ENCODE results near the gene GTF2A1.

Gene GTF2A1

GRCh38 chr14:81200054-81200453 lies 20.7 kb downstream of the GTF2A1 start:
- DNase-seq (ENCODE audit: low spot score), result no peak
- no peak for TF ChIP-seq CTCF (IDR thresholded peaks at IDR 0.05; ENCODE audit: extremely low read depth, missing control alignments)

- DNase-seq (ENCODE audit: low spot score), result no peak
- TF ChIP-seq CTCF (IDR thresholded peaks at IDR 0.05; ENCODE audit: extremely low read depth, missing control alignments), result no peak
These were observed 21.7 kb downstream of the GTF2A1 start for GRCh38 chr14:81199084-81199483.

GRCh38 chr14:81198651-81199050 lies 22.1 kb downstream of the GTF2A1 start:
- TF ChIP-seq CTCF (IDR thresholded peaks at IDR 0.05; ENCODE audit: extremely low read depth, missing control alignments), result no peak
- DNase-seq (ENCODE audit: low spot score), result no peak

- TF ChIP-seq CTCF (IDR thresholded peaks at IDR 0.05; ENCODE audit: extremely low read depth, missing control alignments), result no peak
- DNase-seq (ENCODE audit: low spot score), result no peak
These were observed 26.7 kb downstream of the GTF2A1 start for GRCh38 chr14:81193924-81194633.

- no peak for DNase-seq (ENCODE audit: low spot score)
- TF ChIP-seq CTCF (IDR thresholded peaks at IDR 0.05; ENCODE audit: extremely low read depth, missing control alignments), result no peak
These were observed 28.2 kb downstream of the GTF2A1 start for GRCh38 chr14:81192594-81192993.

- DNase-seq (ENCODE audit: low spot score), result no peak
- no peak for TF ChIP-seq CTCF (IDR thresholded peaks at IDR 0.05; ENCODE audit: extremely low read depth, missing control alignments)
These were observed 32.8 kb downstream of the GTF2A1 start for GRCh38 chr14:81187832-81188522.

GRCh38 chr14:81179631-81180030 lies 41.1 kb downstream of the GTF2A1 start:
- no peak for DNase-seq (ENCODE audit: low spot score)
- TF ChIP-seq CTCF (IDR thresholded peaks at IDR 0.05; ENCODE audit: extremely low read depth, missing control alignments), result no peak
